DMS153 treated with DMSO at 0.1 percent for 48 hours (cell line): ENCODE measurements around the gene RBM24.

ENCODE experiments used
- DNase-seq: peaks from one replicate; lab custom pipeline; 2025; ENCODE audit not compliant: unreplicated experiment; lab: John Stamatoyannopoulos, UW

RBM24 gene

DNA sequence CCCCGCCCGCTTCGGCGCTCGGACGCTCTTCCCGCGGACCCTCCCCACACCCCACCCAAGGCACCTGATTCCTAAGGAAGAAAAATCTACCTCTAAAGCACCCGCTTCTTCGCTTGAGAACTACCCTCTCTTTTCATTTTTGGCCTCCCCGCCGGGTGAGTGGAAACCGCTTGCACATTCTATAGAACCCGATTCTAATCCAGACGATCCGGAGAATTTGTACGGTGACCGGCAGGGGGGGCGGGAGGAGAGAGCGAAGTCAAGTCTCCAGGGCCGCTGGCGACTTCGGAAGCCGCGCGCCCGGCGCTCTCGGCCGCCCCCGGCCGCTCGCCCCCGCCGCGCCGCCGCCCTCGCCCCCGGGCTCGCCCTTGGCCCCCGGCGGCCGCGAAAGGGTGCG, at the start of gene RBM24:
TSS of gene RBM24 (plus strand) at position 262 of the 397 bp plus-strand sequence. CDS start 221 bp downstream, outside the sequence.
- DNase-seq, result no peak

DNA sequence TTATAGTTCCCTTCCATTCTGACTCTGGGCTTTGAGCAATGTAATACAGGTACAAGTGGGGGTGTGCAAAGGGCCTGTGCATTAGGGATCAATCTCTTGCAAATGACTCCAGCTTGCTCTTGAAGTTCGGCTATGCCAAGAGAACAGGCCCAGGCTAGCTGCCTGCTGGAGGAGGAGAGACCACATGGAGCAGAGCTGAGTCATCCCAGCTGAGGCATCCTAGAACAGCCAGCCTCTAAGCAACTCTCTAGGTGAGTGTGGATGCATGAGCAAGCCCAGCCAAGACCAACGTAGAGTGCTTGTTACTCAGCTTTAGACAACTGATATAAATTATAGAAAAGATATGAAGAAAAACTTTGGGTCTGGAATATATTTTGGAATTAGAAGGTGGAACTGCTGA, 47.6 kb upstream of the RBM24 start:
- DNase-seq, result no peak

DNA sequence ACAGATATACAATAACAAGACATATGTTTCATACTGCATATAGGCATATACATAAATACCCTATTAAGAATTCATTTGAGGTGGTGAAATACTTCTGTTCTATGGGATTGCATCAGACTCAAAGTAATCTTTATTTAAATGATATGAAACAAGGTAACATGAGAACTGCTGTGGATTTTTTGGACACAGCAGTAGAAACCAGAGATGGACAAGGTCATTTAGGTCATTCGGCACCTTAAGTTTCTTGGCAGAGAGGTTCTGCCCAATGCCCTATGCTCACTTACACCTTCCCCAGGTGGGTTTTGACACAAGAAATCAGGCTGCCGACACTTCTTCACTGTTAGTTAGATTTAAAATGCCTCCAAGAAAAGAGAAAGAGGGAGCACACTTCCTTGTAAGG, 43.9 kb upstream of the RBM24 start:
- DNase-seq, result no peak

DNA sequence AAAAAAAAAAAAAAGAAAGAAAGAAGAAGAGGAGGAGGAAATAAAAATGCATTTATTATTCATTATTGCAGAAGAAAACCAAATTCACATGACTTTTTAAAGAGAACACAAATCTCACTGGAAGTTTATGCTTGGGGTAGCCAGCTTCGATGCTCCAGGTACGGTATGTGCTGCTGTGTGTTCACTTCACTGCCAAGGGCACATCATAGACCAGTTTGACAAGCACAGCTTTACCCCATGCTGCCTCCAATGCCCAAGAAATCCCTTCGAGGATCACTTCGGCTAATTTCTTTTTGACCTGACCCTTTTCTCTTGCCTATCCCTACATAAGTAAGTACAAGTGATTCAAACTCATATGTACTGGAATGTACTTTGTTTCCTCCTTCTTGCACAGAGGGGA, 41.9 kb upstream of the RBM24 start:
- DNase-seq, result no peak

DNA sequence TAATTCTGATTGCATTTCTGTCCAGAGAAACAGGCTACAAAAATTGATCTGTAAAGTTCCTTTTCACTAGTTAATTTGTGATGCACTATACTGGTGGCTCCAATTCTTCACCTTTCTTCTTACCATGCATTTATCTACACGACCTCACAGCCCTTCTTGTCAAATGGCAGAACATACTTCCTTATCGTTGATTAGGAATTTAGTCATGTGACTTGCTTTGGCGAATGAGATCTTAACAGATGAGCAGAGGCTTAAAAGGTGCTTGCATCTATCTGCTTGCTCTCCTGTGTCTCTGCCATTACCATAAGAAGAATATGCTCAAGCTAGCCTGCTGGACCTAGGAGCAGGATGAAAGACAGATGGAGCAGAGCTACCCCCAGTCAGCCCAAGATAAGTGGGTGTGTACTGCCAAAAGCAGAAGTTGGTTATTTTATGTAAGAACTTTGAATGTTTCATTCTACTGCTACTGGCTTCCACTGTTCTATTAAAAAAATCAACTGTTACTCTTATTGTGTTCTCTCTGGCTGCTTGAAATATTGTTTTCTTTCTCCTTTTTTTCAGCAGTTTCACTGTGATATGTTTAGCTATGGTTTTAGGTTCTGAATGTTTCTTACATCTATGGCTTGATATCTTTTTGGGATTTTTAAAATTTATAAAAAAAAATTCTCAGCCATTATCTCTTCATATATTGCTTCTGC, 40.2 kb upstream of the RBM24 start:
- no peak for DNase-seq

DNA sequence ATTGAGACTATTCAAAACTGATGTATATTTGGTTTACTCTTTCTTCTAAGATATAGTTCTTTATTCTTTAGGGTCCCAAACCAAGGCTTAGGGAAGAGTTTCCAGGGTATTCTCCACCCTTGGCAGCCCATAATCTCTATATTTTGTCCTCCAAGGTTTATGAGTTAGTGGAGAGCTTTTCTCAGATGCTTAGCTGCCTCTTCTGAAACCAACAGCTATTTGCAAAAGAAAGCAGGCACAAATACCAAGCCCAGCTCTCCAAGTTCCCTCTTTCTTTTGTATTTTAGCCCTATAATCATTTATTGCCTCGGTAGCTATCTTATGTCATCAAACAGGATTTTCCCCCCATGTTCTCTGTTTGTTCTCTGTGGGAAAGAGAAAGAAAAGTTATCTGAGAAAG, 39.1 kb upstream of the RBM24 start:
- no peak for DNase-seq

DNA sequence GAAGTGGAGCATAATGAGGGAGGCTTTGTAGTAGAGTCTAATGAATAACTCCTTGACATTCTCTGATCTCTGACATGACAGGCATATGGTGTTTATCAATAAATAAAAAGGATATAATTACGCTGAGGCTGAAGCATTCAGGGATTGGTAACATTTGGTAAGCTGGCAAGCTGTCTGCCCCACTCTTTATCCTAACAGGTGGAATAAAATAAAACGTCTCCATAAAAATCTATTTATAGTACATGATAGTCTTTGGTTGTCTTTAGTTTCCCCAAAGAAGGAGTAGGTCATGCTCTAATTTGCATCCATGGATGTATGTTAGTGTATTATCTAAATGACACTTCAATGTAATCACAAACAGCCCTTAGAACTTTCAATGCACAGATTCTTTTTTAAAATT, 30.9 kb upstream of the RBM24 start:
- no peak for DNase-seq

DNA sequence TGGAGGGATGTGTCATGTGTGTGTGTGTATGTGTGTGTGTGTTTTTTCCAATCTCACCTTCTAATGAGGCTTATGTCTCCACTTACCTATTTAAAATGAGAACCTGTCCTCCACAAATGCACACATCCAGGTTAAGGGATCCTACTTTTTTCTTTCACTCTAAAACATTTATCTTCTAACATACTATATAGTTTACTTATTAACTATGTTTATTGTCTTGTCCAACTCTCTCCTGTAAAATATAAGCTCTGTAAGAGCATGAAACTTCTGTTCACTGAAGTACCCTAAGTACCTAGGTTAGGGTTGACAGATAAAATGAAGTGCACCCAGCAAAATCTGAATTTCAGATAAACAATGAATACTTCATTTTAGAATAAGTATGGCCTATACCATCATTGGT, 29.2 kb upstream of the RBM24 start:
- DNase-seq, result no peak

DNA sequence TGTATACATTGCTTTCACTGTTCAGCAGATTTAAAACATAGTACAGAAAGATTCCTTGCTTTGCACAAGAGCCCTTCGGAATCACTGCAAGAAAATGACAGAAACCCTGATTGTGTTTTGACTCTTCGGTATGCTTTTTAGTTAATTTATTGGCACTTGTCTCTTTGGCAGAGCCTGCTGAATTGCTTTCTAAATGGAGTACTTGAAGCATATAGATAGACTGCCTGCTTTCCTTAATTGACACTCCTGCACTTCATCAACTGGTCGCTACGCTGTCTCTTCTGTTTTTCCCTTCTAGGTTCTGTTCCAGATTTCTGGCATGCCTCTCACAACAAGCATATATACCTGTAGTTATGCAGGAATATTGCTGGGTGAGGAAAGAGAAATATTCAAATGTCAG, 22.4 kb upstream of the RBM24 start:
- DNase-seq, result no peak

DNA sequence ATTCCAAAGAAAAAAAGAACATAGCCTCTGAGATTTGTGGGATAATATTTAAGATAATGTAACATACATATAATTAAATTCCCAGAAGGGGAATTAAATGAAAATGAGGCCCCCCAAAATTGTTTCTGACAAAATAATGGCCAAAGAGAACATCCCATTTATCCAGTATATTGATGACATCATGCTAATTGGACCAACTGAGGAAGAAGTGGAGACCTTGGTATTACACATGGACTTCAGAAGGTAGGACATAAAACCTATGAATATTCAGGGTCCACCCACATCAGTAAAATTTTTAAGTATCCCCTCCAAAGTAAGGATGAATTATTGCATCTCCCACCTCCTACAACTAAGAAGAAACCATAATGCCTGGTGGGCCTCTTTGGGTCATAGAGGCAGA, 15.6 kb upstream of the RBM24 start:
- no peak for DNase-seq

DNA sequence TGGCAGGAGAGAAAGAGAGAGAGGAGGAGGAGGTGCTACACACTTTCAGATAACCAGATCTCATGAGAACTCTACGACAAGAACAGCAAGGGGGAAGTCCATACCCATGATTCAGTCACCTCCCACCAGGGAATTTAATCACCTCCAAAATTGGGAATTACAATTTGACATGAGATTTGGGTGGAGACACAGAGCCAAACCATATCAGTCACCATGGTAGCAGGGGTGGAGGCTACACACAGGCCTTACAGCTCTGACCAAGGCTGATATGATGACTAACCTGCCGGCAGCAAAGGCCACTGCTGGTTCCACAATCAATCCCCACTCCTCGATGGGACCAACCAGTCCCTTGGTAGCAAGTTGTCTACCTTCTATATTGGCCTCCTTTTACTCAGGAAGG, 13.6 kb upstream of the RBM24 start:
- no peak for DNase-seq

DNA sequence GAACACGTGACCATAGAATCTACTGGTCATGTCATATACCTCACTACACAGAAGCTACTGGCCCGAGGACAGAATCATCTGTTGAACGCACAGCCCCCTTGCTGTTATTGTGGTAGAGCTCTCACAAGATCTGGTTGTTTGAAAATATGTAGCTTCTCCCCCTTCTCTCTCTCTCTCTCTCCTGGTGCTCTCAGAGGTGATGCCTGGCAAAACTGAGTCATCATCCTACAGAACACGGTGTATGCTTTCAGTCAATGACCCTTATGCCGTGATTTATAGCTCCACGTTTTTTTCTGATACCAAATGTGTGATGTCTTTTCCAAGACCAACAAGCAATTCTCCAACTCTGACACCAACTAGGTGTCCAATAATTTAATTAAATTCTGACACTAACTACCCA, 13.0 kb upstream of the RBM24 start:
- DNase-seq, result no peak

DNA sequence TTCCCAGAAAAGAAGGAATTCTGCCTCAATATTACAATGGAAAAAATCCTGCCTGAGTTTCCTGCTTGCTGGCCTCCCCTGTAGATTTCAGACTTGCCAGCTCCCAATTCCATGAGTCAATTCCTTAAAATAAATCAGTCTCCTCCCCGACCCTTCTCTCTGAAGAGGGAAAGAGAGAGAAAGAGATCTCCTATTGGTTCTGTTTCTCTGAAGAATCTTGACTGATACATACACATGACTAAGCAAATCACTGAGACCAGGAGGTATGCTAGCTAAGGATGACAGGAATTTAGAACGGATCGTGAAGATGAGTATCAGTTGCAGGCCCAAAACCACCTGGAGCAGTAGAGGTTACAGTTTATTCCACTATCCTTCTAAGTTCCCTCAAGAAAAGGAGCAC, 11.3 kb upstream of the RBM24 start:
- DNase-seq, result no peak

DNA sequence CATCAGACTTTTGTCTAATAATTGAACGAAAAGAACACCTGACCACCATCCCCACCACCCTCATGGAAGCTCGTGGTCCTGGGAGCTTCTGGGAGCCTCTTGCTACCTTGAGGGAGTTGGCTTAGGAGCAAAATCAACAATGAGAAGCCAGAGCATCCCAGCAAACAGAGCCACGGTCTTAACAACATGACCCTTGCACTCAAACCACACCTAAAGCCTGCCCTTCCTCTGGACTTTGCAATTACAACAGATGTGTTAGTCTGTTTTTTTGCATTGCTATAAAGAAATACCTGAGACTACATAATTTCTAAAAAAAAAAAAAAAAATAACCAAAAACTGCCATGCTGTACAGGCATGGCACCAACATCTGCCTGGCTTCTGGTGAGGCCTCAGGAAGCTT, 9.5 kb upstream of the RBM24 start:
- no peak for DNase-seq

DNA sequence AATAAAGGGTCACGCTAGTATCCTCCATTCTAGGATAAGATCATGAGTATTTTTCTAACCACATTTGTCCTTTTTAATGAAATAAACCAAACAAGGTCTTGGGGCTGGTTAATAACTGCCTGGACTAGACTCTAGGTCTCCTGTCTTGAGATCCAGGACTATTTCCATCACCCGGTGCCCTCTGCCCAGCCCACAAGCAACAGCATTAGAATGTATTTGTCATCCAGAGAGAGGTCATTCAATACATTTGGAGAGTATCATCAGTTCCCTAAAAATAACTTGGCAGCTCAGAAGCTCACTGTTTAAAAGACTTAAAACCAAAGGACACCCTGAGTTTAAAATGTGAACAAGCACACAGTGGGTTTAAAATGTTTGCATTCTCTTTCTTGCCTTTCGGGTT, 4.4 kb upstream of the RBM24 start:
- no peak for DNase-seq

DNA sequence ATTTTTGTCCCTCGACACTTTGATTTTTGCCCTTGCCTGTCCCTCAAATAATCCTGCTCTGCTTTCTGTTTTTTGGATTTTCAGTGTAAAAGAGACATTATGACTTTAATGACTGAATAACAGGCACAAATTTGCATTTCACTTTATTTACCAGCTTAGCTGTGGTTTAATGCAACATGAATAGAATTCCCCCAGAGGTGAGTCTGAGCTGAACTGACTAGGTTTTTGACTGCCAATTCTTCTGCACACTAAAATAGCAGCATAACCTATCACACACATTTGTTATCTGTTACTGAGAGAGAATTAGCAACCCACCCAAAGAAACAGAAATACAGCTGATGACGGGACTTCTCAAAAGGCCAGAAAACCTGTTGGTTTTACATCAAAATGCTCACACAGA, 3.9 kb upstream of the RBM24 start:
- no peak for DNase-seq

DNA sequence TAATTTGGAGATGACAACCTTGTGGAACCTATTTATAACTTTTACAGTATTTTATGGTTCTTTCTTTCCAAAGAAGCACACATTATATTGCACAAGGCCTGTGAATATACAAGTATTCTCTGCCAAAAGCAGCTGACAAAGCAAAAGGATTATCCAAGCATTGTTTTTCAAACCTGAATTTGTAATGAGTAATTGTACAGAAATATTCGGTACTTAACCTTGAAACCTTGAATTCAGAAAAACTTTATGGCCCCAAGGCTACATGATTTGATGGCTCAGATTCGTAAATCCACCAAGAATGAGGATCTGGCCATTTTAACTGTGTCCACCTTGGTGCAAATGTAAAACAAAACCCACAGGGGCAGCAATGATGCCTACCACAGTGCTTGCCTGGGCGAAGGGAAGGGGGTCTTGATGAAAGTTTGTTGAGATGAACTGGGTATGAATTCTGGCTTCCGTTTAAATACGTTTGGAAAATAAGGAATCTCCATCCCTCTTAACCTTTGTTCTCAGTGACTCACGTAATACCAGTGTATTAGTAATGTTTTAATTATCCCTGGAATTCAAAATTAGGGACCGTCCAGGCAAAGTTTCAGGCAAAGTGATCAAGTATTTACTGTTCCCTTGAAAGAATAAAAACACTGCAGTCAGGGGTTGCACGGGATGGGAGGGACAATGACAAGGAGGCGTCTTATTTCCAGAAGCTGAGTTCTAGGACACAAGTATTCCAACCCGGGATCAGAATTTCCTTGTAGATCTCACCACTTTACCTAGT, 2.7 kb upstream of the RBM24 start:
- no peak for DNase-seq

DNA sequence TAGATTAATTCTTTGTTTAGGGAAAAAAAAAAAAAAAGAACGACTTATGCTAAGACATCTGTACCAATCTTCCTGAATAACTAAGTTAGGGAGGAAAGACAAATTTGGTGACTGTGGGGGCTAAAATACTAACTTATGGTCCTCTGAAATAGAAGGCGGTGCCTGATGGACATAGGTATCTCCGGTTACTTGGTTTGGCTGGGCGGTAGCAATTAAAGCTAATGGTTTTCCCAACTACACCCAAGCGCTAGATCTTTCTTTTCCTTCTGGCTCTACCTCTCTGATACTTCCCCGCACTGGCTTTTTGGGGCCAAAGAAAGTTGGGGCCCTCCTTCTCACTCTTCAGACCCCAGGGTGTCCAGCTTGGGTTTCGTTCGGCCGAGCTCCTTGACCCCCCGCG, 1.0 kb upstream of the RBM24 start:
- no peak for DNase-seq

DNA sequence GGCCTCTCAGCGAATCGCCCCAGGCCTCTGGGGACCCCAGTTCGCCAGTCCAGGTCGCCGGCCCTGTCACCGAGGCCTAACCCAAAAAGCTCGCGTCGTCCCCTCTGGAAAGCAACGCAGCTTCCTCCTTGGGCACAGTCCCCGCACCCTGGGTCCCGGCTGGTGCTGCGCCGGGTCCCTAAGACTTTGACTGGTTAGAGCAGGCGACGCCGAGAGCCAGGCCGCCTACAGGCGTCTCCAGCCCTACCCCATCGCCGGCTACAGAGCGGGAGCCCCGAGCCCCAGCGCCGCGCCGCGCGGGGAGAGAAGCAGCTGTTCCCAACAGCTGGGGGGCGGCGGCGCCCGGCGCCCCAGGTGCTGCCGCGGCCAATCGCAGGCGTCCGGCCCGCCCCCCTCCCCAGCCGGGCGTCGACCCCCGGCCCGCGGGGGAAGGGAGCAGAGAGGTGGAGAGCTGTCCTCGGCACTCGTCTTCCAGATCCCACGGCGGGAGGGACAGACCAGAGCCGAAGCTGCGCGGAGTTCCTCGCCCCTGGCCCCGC, 540 bp upstream of the RBM24 start:
- DNase-seq, result no peak

DNA sequence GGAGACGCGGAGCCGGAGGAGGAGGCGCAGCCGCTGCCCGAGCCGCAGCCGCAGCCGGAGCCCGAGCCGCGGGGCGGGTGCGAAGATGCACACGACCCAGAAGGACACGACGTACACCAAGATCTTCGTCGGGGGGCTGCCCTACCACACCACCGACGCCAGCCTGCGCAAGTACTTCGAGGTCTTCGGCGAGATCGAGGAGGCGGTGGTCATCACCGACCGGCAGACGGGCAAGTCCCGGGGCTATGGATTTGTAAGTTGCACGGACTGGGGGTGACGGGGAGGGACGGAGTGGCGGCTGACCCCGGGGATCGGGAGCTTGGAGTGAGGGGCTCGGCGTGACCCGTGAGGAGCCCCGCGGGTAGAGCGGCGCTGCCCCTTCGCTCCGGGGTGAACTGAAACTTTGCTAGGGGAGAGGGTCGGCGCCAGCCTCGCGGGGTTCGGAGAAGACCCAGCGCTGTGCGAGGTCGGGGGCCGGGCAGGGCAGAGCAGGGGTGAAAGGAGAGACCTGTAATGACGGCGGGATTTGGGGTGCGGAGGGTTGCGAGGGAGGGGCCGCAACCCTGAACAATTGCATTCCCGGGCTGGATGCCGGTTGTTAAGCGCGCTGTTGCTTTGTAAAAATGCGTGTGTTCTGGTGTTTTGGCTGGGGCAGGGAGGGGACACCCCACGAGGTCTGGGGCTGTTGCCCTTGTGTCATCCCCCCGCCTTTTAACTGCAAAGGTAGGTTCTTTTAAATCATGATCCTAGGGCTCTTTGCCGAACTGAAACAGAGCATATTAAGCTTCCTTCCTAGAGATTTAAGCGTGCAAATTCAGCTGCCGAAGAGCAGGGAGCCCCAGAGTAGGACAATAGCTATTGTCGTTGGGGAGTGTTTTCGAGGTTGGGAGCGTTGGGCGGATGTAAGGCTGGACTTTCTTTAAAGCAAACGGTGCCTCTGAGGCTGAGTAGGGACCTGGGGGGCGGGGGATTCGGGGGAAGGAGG, 628 bp downstream of the RBM24 start:
- peak; percentile 7 for DNase-seq

DNA sequence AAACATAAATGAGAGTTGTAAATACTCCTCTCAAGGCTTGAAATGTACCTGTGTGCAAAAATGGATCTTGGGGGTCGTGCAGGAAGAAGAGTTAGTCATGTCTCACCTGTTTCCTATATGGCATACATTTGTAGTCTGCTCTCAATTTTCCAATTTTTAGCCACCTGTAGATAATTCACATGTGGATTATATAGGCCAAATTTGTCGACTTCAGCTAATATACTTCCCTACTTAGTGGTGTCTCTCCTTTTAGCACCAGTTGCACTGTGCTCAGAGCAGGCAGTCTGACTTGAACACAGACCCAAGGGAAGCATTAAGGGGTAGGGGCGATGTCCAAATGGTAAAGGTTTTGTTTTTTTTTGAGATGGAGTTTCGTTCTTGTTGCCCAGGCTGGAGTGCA, 1.9 kb downstream of the RBM24 start:
- no peak for DNase-seq
